D721Med (cell line): ENCODE results near the gene SELENON.

Experiments used
- DNase-seq: peaks from one replicate; pipeline ENCODE4 v3.0.0; 2011; ENCODE audit warnings: low spot score; ENCODE audit not compliant: insufficient read length
- FAIRE-seq: peaks from 2 replicates; lab custom pipeline; 2011; peaks lifted over from hg19 to GRCh38; lab: Jason Lieb, UNC
- CTCF ChIP-seq: IDR thresholded peaks from 2 replicates; pipeline ENCODE4 v1.5.1; 2012; ENCODE audit warnings: mild to moderate bottlenecking, control low read depth; ENCODE audit not compliant: insufficient read depth; ENCODE audit errors: missing control alignments

Gene SELENON

DNA sequence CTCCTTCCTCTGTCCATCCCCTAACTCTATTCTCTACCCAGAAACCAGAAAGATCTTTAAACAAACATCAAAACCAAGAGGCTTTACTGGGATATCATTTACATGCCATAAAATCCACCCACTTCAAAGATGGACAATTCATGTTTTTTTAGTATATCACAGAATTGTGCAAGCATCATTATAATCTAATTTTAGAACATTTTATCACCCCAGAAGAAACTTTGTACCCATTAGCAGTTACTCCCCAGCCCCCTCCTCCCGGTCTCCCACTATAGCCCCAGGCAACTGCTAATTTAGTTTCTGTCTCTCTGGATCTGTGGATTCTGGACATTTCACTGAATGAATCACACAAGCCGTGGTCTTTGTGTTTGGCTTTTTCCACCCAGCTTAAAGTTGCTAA lies 4.8 kb upstream of the SELENON start:
- DNase-seq (no peak), FAIRE-seq (no peak)
- no peak for TF ChIP-seq CTCF

- DNase-seq (no peak), FAIRE-seq (no peak)
- no peak for TF ChIP-seq CTCF
Measured at GRCh38 chr1:25795946-25796810, 3.8 kb upstream of the SELENON start.

GRCh38 chr1:25796811-25797458 lies 3.1 kb upstream of the SELENON start:
- peak; percentile 91 for TF ChIP-seq CTCF
- FAIRE-seq (no peak), DNase-seq (peak; percentile 64)

- TF ChIP-seq CTCF: peak; percentile 35
- FAIRE-seq (no peak), DNase-seq (no peak)
Measured at GRCh38 chr1:25797939-25798338, 2.1 kb upstream of the SELENON start.

- DNase-seq: no peak
- TF ChIP-seq CTCF: no peak
- FAIRE-seq: no peak
Measured at GRCh38 chr1:25798666-25799351, 1.2 kb upstream of the SELENON start.

- TF ChIP-seq CTCF: no peak
- no peak for FAIRE-seq
Measured at GRCh38 chr1:25799352-25799934, 550 bp upstream of the SELENON start.

More at GRCh38 chr1:25799352-25799934, 550 bp upstream of the SELENON start:
- DNase-seq: no peak
